ENCODE data around the gene RNF113B.

The RNF113B gene

DNA sequence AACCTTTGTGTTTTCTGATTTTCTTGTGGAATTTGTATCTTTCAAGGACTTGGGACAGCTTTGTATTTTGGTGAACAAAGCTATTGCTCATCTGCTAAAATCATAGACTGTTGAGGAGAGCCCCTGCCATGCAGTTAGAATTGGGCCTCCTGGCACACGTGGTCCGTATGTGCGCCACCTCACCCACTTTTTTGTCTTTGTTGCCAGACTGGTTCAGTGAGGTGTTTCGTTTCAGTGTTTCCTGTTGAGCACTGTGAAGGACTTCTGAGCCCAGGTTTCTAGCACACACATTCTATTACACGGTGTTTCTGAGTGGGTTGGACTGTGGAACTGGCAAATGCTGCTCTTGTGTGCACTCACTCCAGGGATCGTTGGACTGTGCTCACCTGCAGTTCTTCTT is 37.6 kb upstream of the RNF113B start:
- no peak for TF ChIP-seq ZNF274 (IDR thresholded peaks at IDR 0.05; ENCODE audit: low read depth, low read length)
- H3K4me3 ChIP-seq (ENCODE audit: low read length), result no peak overlapping the region

DNA sequence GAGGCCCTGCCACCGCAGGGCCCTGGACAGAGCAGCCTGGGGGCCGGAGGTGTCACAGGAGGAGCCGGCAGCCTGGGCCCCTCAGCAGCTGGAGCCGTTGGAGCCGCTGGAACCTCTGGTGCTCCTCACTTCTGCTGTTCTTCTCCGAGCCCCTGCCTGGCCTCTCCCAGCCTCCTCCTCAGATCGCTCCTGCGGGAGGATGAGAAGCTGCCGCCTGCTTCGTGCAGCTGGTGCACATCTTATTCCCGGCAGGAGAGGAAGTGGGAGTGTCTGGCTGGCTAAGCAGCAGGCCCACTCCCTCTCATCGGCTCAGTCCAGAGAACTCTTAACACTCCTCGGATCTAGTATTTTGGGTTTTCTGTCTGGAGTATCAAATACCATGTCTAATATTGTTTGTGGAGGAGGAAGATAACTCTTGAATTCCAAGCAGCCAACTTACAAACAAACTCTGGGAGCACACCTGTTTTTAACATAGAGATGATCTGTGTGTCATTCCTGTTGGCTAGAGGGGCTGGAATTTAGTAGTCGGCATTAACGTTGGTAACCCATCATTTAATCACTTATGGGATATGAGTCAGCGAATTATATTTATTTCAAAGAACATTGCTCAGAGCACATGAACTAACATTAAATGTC is 37.1 kb upstream of the RNF113B start:
- no peak for TF ChIP-seq ZNF274 (IDR thresholded peaks at IDR 0.05; ENCODE audit: low read depth, low read length)
- no peak overlapping the region for H3K4me3 ChIP-seq (ENCODE audit: low read length)

DNA sequence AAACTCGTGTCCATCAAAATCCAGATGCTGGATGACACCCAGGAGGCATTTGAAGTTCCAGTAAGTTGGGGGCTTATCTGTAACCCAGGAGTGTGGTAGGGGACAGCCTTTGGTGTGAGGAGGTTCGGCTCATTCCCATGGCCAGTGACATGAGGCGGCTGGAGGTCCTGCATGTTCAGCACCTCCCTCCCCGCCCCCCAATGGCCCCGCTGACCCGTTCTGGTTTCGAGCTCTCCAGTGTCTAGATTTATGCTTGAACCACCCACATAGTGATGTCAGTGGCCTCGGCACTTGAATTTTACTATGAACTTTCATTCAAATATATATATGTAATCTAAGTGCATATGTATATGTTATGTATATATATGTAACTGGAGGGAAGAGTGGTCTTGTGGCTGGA is 36.3 kb upstream of the RNF113B start:
- TF ChIP-seq ZNF274 (IDR thresholded peaks at IDR 0.05; ENCODE audit: low read depth, low read length), result no peak

DNA sequence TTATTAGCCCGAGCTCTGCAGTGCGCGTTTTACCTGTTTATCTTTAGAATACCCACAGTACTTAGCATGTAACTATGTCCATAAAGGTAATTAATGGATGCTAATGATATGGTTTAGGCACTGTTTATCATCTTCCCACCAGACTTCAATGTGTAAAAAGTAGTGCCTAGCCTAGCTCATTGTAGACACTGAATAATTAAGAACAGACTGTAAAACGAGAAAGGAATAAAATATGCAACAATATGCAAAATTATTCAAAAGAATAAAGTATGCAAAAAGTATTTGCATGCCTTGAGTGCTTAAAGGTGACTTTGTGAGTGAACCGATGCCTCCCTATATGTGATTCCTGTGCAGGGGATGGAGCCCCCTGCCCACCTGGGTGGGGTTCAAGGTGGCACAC is 35.7 kb upstream of the RNF113B start:
- no peak overlapping the region for H3K4me3 ChIP-seq (ENCODE audit: low read length)
- no peak for TF ChIP-seq ZNF274 (IDR thresholded peaks at IDR 0.05; ENCODE audit: low read depth, low read length)

More for the DNA sequence above, 36.3 kb upstream of the RNF113B start:
- no peak overlapping the region for H3K4me3 ChIP-seq (ENCODE audit: low read length)

DNA sequence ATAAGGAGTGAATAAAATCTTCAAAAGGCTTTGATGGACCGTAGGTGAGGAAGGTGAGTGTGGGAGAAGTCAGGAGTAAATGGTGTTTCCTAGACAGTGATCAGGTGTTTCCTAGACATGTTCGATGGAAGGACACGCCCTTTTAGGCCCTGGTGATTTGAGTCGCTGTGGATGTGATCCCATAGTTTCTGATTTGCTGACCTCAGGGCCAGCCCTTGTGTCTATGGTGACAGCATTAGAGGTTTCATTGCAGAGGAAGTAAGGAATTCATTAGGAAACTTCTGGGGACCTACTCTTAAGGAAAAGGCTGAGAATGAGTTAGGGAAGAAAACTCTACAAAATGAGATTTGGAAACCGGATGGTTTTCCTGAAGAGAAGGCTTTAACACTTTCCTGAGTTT is 31.5 kb upstream of the RNF113B start:
- H3K4me3 ChIP-seq (ENCODE audit: low read length), result no peak overlapping the region
- TF ChIP-seq ZNF274 (IDR thresholded peaks at IDR 0.05; ENCODE audit: low read depth, low read length), result no peak

DNA sequence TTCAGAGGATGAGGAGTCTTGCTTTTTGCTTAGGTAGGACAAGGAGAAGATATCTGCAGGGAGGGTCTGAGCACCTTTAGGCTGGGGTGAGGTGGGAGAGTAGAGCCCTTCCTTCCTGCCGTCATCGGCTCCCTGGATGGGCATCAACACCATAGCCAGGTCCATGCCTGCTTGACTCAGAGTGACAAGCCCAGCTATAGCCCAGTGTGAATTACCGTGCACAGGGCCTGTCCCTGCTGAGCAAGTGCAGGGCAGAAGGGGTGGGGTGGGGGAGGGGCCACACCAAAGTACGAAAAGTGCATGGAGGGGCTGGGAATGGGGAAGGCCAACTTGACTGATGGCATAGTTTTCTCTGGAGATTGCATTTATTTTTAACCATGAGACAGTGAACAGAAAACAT is 30.3 kb upstream of the RNF113B start:
- no peak for TF ChIP-seq ZNF274 (IDR thresholded peaks at IDR 0.05; ENCODE audit: low read depth, low read length)
- H3K4me3 ChIP-seq (ENCODE audit: low read length), result no peak overlapping the region

DNA sequence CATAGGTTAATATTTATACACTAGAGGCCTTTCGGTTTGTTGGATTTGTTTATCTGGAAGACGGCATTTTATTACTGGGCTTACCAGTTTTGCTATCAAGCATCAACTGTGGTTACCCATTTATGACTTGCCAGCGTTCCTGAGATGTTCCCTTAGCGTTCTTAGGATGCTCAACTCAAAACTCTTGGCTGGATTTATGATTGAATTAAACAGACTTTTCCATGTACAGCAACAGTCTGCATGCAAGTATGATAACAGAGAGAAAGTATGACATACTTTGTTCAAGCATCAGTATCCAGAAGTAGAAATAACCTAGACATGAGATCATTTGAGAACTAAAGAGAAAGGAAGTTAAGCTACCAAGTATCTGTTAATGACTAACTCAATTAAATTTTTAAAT is 29.9 kb upstream of the RNF113B start:
- no peak for TF ChIP-seq ZNF274 (IDR thresholded peaks at IDR 0.05; ENCODE audit: low read depth, low read length)
- H3K4me3 ChIP-seq (ENCODE audit: low read length), result no peak overlapping the region

DNA sequence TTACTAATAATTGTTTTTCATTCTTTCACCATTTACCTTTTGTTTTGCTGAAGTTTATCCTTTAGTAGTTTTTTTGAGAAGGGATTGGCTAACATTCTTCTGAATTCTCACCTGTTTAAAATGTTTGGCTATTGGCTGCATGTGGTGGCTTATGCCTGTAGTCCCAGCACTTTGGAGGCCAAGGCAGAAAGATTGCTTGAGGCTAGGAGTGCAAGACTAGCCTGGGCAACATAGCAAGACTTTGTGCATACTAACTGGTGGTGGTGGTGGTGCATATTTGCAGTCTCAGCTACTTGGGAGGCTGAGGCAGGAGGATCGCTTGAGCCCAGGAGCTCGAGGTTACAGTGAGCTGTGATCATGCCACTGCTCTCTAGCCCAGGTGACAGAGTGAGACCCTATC is 27.5 kb upstream of the RNF113B start:
- H3K4me3 ChIP-seq (ENCODE audit: low read length), result no peak overlapping the region
- no peak for TF ChIP-seq ZNF274 (IDR thresholded peaks at IDR 0.05; ENCODE audit: low read depth, low read length)

DNA sequence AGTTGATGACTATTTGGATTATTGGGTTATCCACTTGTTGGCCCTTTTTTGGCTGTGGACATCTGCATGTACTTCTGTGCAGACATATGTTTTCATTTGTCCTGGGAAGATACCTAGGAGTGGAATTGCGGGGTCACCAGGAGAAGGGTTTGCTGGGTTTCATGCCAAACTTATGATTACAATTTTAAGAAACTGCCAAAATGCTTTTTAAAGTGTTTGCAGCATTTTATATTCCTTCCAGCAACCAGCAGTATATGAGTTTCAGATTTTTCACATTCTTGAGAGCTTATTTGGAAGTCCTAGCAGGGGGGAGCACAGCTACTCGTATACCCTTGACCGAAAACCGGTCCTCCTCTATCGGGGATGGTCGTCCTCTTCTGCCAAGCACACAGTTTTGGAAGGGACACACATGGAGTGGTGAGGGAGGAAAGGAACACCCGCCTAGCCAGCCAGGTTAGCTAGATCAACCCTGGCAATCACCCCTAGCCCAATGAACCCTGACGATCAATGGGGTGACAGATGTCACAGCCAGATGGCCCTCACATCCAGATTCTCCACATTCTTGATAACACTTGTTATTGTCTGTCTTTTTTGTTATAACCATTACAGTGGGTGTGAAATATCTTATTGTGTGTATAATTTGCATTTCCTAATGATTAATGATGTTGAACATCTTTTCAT is 26.7 kb upstream of the RNF113B start:
- H3K4me3 ChIP-seq (ENCODE audit: low read length), result no peak overlapping the region
- TF ChIP-seq ZNF274 (IDR thresholded peaks at IDR 0.05; ENCODE audit: low read depth, low read length), result no peak

DNA sequence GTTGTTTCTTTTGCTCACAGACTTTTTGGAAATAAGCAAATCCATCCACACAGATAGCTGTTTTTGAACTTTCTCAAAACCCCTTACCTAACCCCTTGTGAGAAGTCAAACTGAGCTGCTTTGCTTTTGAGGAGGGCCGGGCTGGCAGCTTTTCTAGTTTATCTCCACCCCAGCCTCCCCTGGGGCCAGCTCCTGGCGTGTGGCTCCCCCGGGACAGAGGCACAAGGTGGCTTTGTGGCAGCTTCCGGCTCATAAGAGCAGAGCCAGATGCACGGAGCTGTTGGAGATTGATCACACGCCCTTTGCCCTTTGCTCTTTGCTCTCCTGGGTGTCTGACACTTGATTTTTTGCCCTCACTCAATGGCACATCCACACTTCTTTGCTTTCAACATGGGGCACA is 24.9 kb upstream of the RNF113B start:
- no peak overlapping the region for H3K4me3 ChIP-seq (ENCODE audit: low read length)
- no peak for TF ChIP-seq ZNF274 (IDR thresholded peaks at IDR 0.05; ENCODE audit: low read depth, low read length)

DNA sequence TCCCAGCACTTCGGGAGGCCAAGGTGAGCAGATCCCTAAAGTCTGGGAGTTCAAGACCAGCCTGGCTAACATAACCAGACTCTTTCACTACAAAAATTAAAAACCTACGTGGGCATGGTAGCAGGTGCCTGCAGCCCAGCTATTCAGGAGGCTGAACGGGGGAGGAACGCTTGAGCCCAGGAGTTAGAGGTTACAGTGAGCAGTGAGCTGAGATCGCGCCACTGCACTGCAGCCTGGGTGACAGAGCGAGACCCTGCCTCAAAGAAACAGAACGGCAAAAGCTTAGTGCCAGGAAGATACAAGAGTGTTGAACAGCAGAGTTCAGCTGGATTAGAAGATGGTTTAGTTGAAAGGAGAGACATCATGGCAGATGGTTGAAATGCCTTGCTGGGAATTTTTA is 24.1 kb upstream of the RNF113B start:
- no peak for TF ChIP-seq ZNF274 (IDR thresholded peaks at IDR 0.05; ENCODE audit: low read depth, low read length)

DNA sequence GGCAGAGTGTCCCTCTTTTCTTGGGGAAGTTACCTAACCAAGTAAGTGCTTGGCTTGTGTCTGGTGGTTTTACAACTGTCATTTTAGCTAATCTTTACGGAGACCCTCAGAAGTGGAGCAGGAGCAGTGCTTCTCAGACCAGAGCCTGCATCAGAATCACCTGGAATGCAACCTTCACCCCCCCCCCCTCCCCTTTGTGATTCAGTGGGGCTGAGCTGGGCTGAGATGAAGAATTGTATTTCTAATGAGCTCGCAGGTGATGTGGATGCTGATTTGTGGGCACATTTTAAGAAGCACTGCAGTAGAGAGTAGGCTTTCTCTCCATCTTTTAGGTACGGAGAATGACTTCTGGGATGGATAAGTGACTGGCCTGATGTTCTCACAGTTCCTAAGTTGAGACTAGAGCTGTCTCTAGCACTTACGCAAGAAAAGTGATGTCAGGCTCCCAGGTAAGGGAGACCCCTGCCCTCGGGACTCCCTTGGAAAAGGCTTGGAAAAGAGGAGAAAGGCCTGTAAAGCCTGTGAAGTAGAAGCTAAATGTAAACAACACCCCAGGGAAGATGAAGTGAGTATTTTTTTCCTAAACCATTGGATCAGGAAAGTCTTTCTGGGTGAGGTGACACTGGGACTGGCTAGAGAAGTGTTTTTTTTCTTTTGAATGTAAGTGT is 23.3 kb upstream of the RNF113B start:
- H3K4me3 ChIP-seq (ENCODE audit: low read length), result no peak overlapping the region

More for the DNA sequence above, 24.1 kb upstream of the RNF113B start:
- H3K4me3 ChIP-seq (ENCODE audit: low read length), result no peak overlapping the region

DNA sequence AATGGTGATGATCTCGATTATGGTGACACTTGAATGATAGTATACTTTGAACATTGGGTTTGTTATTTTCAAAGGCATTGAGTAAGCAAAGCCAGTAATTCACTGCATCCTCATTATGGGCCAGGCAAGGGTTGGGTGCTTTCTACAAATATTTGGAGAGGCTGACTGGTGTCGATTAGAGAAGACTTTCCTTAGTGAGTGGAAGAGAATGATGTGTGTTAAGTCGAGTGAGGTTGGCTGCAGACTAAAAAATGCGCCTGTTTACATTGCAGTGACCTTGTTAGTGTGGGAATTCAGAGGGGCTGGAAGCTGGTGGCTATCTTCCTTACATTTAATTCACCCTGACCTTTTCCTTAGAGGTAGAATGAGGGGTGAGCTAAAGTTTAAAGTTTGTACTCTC is 22.4 kb upstream of the RNF113B start:
- no peak for TF ChIP-seq ZNF274 (IDR thresholded peaks at IDR 0.05; ENCODE audit: low read depth, low read length)
- no peak overlapping the region for H3K4me3 ChIP-seq (ENCODE audit: low read length)

More for the DNA sequence above, 23.3 kb upstream of the RNF113B start:
- TF ChIP-seq ZNF274 (IDR thresholded peaks at IDR 0.05; ENCODE audit: low read depth, low read length), result no peak

DNA sequence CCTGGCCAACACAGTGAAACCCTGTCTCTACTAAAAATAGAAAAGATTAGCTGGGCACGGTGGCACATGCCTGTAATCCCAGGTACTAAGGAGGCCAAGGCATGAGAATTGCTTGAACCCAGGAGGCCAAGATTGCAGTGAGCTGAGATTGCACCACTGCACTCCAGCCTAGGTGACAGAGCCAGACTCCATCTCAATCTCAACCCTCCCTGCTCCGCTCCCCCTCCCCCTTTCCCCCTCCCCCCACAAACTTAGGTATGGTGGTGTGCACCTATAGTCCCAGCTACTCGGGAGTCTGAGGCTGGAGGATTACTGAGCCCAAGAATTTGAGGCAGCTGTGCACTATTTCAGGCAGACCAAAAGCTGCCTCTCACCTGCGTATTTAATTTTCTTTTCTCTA is 21.6 kb upstream of the RNF113B start:
- no peak overlapping the region for H3K4me3 ChIP-seq (ENCODE audit: low read length)
- TF ChIP-seq ZNF274 (IDR thresholded peaks at IDR 0.05; ENCODE audit: low read depth, low read length), result no peak
